Measurements from ENCODE around the gene ACTR3C. TPM values are rescaled to one million over a fixed set of nuclear protein-coding genes. Genes with fewer than 3 reads are reported as not detected.

Gene ACTR3C
- total RNA-seq, 1 donor from 2014 or later: 11.7 TPM

DNA sequence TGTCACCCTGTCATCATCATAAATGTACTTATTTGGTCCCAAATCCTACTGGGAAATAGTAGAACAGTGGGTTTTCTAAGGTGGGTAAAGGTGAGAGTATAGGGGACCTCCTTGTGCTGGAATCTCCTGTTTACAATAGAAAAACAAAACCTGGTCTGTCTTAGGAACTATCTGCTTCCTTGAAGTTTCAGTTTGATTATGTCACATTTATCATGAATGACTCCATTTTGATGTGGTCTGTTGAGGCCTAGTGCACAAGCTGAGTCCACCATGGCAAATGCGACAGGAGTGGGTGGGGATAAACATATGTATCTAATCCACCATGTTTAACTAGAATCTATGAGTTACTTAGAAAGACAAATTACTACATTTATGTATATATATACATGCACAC lies 32.3 kb upstream of the ACTR3C start:
- Mint-ChIP-seq H3K9me3 (peaks cover 4% of the 10 kb centered on the region), H3K27ac (no peak overlapping the region), H3K36me3 (ENCODE audit: low read depth) (no peaks in the 10 kb centered on the region), H3K27me3 (peaks cover 6% of the 10 kb centered on the region), H3K4me1 (peaks cover 39% of the 10 kb centered on the region), H3K4me3 (no peak overlapping the region)
- intact Hi-C loops (cut with micrococcal nuclease): loop anchor here (1.0 to 10.0 kb wide), 3 partner anchors 66 to 629 kb away; no protein-coding TSS in a partner anchor
- DNase-seq: no peak

GRCh38 chr7:150351587-150352194 lies 28.3 kb upstream of the ACTR3C start:
- Mint-ChIP-seq H3K9me3 (no peaks in the 10 kb centered on the region), H3K27me3 (peaks cover 10% of the 10 kb centered on the region), H3K4me3 (no peak overlapping the region), H3K27ac (no peak overlapping the region), H3K4me1 (peaks cover 10% of the 10 kb centered on the region), H3K36me3 (ENCODE audit: low read depth) (no peaks in the 10 kb centered on the region)
- DNase-seq: no peak
- intact Hi-C loops (cut with micrococcal nuclease): loop anchor here (10.0 kb wide), 1 partner anchor 633 kb away; no protein-coding TSS in a partner anchor

DNA sequence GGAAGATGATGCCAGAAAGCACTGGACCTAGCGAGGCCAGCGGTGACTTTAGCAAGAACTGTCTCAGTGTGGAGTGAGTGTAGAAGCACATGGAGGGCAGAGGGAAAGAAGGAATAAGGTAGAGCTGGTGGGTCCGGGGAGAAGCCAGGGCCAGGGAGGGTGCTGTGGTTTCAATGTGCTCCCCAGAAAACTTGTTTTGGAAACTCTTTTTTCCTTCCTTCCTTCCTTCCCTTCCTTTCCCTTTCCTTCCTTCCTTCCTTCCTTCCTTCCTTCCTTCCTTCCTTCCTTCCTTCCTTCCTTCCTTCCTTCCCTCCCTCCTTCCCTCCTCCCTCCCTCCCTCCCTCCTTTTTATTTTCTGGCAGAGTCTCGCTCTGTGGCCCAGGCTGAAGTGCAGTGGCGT lies 23.6 kb upstream of the ACTR3C start:
- H3K36me3 Mint-ChIP-seq (ENCODE audit: low read depth): peaks cover 2% of the 10 kb centered on the region

GRCh38 chr7:150345012-150345411 lies 21.7 kb upstream of the ACTR3C start:
- Mint-ChIP-seq H3K4me1 (peaks cover 3% of the 10 kb centered on the region), H3K27me3 (peaks cover 46% of the 10 kb centered on the region), H3K36me3 (ENCODE audit: low read depth) (peaks cover 3% of the 10 kb centered on the region), H3K27ac (no peak overlapping the region), H3K9me3 (peaks cover 8% of the 10 kb centered on the region), H3K4me3 (no peak overlapping the region)
- no peak for DNase-seq
- intact Hi-C loops (cut with micrococcal nuclease): no loop called here

More for the DNA sequence above, 23.6 kb upstream of the ACTR3C start:
- intact Hi-C loops (cut with micrococcal nuclease): no loop called here
- Mint-ChIP-seq H3K27me3 (peaks cover 37% of the 10 kb centered on the region), H3K4me1 (peaks cover 2% of the 10 kb centered on the region), H3K4me3 (no peak overlapping the region), H3K27ac (no peak overlapping the region), H3K9me3 (peaks cover 8% of the 10 kb centered on the region)
- DNase-seq: no peak

GRCh38 chr7:150344299-150344698 lies 21.0 kb upstream of the ACTR3C start:
- peaks cover 3% of the 10 kb centered on the region for H3K36me3 Mint-ChIP-seq (ENCODE audit: low read depth)
- intact Hi-C loops (cut with micrococcal nuclease): no loop called here
- H3K4me3 Mint-ChIP-seq: no peak overlapping the region
- peaks cover 8% of the 10 kb centered on the region for H3K9me3 Mint-ChIP-seq
- H3K4me1 Mint-ChIP-seq: peaks cover 3% of the 10 kb centered on the region
- H3K27ac Mint-ChIP-seq: no peak overlapping the region
- DNase-seq: no peak
- peaks cover 49% of the 10 kb centered on the region for H3K27me3 Mint-ChIP-seq

GRCh38 chr7:150343225-150343624 lies 19.9 kb upstream of the ACTR3C start:
- Mint-ChIP-seq H3K36me3 (ENCODE audit: low read depth) (peaks cover 3% of the 10 kb centered on the region), H3K27ac (no peak overlapping the region), H3K4me1 (peaks cover 3% of the 10 kb centered on the region), H3K9me3 (peaks cover 8% of the 10 kb centered on the region), H3K27me3 (peaks cover 49% of the 10 kb centered on the region), H3K4me3 (no peak overlapping the region)
- DNase-seq: no peak
- intact Hi-C loops (cut with micrococcal nuclease): no loop called here

DNA sequence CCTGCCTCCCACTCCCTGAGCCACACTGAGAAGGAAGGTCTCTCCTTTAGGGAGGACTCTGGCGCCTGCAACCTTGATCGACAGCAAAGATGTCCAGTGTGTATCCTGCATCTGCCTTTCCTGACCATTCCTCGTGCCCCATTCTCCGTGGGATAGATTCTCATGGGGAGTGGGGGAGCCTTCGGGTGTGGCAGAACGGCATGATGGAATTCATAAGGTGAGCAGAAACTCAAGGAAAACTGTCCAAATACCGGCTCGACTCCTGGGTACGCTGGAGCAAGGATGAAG lies 18.7 kb upstream of the ACTR3C start:
- H3K27me3 Mint-ChIP-seq: peaks cover 47% of the 10 kb centered on the region
- peaks cover 3% of the 10 kb centered on the region for H3K4me1 Mint-ChIP-seq
- H3K9me3 Mint-ChIP-seq: peaks cover 8% of the 10 kb centered on the region
- no peak overlapping the region for H3K4me3 Mint-ChIP-seq
- intact Hi-C loops (cut with micrococcal nuclease): no loop called here
- H3K36me3 Mint-ChIP-seq (ENCODE audit: low read depth): peaks cover 6% of the 10 kb centered on the region
- DNase-seq: no peak
- no peak overlapping the region for H3K27ac Mint-ChIP-seq

- Mint-ChIP-seq H3K4me3 (no peak within 1 kb of the TSS), H3K27ac (no peak within 1 kb of the TSS), H3K27me3 (peaks cover 43% of the 10 kb centered on the region), H3K4me1 (peaks cover 3% of the 10 kb centered on the region), H3K36me3 (ENCODE audit: low read depth) (peaks cover 6% of the 10 kb centered on the region), H3K9me3 (peaks cover 8% of the 10 kb centered on the region)
- DNase-seq: no peak
- intact Hi-C loops (cut with micrococcal nuclease): no loop called here
Observed at GRCh38 chr7:150341263-150342120, 18.1 kb upstream of the ACTR3C start, which contains the start of gene RARRES2. TSS of gene RARRES2 (minus strand) at chr7:150341629. CDS start at chr7:150340609, 1,020 bp downstream.

GRCh38 chr7:150340875-150341262 lies 17.5 kb upstream of the ACTR3C start:
- H3K4me3 Mint-ChIP-seq: no peak overlapping the region
- H3K27me3 Mint-ChIP-seq: peaks cover 38% of the 10 kb centered on the region
- H3K36me3 Mint-ChIP-seq (ENCODE audit: low read depth): peaks cover 6% of the 10 kb centered on the region
- intact Hi-C loops (cut with micrococcal nuclease): no loop called here
- H3K27ac Mint-ChIP-seq: no peak overlapping the region
- DNase-seq: no peak
- H3K4me1 Mint-ChIP-seq: peaks cover 3% of the 10 kb centered on the region
- peaks cover 8% of the 10 kb centered on the region for H3K9me3 Mint-ChIP-seq

DNA sequence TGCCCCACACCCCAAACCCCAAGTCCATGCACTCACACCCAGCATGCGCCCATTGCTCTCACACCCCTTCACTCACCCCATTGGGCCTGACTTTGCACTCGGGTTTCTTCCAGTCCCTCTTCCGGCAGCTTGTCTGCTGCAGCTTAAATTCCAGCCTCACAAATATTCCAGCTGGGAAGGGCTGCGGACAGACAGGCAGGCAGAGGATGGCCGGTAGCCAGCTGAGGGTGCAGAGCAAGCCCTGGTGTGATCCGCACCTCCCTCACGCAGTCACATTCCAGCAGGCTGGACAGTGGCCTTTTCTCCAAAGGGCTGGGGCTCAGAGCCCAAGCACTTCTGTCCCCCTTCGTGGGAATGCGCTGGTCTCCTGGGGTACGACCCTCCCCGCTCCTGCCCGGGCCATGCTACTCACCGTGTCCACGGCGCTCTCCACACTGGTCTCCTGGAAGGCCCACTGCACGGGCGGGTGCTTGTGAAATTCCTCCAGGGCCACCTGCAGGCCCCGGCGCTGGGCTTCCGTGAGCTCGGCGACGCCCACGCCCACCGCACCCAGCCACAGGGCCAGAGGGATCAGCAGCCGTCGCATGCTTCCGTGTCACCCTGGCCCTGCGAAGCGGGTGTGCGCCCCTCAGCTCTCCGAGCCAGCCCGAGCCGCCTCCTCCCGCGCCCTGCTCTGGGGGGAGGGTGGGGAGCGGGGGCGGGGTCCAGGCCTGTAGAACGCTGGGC lies 16.8 kb upstream of the ACTR3C start:
- DNase-seq: no peak
- no peak overlapping the region for H3K4me3 Mint-ChIP-seq
- no peak overlapping the region for H3K27ac Mint-ChIP-seq
- H3K9me3 Mint-ChIP-seq: peaks cover 8% of the 10 kb centered on the region
- peaks cover 38% of the 10 kb centered on the region for H3K27me3 Mint-ChIP-seq
- intact Hi-C loops (cut with micrococcal nuclease): no loop called here
- peaks cover 6% of the 10 kb centered on the region for H3K36me3 Mint-ChIP-seq (ENCODE audit: low read depth)
- H3K4me1 Mint-ChIP-seq: peaks cover 3% of the 10 kb centered on the region

DNA sequence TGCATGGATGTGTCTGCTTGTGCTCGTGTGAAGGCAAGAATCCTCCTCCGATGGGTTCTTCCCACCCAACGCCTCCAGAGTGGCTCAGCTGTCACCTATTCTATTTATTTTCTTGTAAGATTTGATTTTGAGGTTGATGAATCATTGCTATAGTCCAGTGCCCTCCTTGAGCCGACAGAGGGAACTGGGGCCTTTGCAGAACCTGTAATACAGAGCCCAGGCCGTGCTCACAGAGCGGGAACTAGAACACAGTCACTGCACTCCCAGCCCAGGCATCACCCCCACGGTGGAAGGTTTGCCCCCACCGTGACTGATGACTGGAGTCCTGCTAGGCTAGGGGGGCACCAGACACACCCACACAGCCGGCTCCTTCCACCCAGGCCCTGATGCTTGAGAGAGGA lies 16.1 kb upstream of the ACTR3C start:
- Mint-ChIP-seq H3K4me3 (no peak overlapping the region), H3K27ac (no peak overlapping the region), H3K36me3 (ENCODE audit: low read depth) (peaks cover 8% of the 10 kb centered on the region), H3K4me1 (peaks cover 3% of the 10 kb centered on the region), H3K9me3 (peaks cover 8% of the 10 kb centered on the region), H3K27me3 (peaks cover 37% of the 10 kb centered on the region)
- DNase-seq: no peak
- intact Hi-C loops (cut with micrococcal nuclease): no loop called here

DNA sequence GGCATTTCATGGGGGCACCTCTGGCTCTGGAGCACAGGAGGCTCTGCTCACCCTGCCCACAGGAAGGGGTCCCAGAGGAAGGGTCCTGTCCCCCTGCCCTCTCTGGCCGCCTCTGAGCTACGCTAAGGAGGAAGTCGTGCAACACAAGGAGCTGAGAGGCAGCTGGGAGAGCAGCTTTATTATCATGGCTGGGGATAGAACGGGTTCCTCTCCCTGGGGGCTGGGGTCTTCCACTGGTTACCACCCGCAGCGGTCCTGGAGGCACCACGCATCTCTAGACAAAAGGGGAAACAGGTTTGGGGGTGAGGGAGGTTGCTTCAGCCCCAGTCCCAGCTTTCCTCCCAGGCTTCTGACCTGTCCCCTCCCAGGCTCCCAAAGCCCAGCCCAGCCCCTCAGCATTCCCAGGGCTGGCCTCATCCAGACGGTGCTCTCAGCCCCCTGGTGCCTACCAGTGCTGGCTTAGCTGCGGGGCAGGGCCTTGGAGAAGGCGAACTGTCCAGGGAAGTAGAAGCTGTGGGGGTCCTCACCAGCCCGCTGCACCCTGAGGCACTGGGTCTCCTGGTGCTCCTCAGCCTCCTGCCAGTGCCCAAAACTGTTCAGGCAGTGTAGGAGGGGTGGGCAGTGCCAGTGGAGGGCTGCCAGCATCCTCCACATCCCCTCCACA lies 15.0 kb upstream of the ACTR3C start:
- Mint-ChIP-seq H3K36me3 (ENCODE audit: low read depth) (peaks cover 8% of the 10 kb centered on the region), H3K9me3 (peaks cover under 1% of the 10 kb centered on the region), H3K27me3 (peaks cover 30% of the 10 kb centered on the region), H3K4me1 (peaks cover 3% of the 10 kb centered on the region), H3K4me3 (no peak overlapping the region), H3K27ac (no peak overlapping the region)
- no peak for DNase-seq
- intact Hi-C loops (cut with micrococcal nuclease): no loop called here

GRCh38 chr7:150337659-150338081 lies 14.3 kb upstream of the ACTR3C start:
- DNase-seq: no peak
- H3K27me3 Mint-ChIP-seq: peaks cover 23% of the 10 kb centered on the region
- no peaks in the 10 kb centered on the region for H3K9me3 Mint-ChIP-seq
- no peak overlapping the region for H3K27ac Mint-ChIP-seq
- H3K4me3 Mint-ChIP-seq: no peak overlapping the region
- H3K4me1 Mint-ChIP-seq: peaks cover 3% of the 10 kb centered on the region
- peaks cover 8% of the 10 kb centered on the region for H3K36me3 Mint-ChIP-seq (ENCODE audit: low read depth)
- intact Hi-C loops (cut with micrococcal nuclease): no loop called here
